ENCODE data around the gene FAM174C.
A peak's percentile ranks its signal among the peaks of the same experiment; 100 is the strongest.

The FAM174C gene

DNA sequence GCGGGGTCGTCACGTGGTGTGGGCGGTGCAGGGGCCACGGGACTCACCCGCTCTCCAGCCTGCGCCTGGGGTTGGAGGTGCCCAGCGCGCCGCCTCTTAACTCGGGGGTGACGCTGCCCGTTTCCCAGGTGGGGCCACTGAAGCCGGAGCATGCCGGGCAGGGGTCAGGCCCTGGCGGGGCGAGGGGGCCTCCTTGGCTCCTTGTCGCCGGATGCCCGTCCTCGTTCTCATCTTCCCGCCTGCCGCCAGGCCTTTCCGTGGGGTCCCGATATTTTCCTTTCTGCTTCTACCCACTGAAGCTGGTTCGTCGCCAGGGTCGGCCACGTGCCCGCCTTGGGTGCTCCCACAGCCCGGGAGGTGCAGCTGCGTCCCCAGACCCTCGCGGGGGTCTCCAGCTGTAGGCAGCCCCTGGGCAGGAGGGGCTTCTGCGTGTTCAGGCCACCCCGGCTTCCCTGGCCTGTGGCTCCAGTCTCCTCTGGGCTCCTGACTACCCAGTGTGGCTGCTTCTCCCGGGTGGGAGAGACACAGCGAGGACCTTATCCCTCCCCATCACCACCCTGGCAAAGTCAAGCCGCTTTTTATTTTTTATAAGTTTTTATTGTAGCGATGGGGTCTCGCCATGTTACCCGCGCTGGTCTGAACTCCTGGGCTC is 772 bp downstream of the FAM174C start:
- DNase-seq, result no peak

DNA sequence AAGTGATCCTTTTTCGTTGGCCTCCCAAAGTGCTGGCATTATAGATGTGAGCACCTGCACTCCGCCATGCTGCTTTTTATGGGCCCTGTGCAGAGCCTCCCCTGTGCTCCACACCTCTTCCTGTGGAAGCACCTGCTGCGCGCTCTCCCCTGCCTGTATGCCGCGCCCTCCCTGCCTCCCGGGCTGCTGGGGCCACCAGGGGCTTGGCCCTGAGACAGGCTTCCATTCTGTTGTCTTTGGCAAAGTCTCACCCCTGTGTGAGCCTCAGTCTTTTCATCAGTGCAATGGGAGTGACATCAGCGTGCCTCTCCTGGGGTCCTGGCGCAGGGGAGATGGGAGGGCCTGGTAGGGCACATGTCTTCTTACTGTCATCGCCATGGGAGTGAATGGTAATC is 1.3 kb downstream of the FAM174C start:
- DNase-seq, result no peak

DNA sequence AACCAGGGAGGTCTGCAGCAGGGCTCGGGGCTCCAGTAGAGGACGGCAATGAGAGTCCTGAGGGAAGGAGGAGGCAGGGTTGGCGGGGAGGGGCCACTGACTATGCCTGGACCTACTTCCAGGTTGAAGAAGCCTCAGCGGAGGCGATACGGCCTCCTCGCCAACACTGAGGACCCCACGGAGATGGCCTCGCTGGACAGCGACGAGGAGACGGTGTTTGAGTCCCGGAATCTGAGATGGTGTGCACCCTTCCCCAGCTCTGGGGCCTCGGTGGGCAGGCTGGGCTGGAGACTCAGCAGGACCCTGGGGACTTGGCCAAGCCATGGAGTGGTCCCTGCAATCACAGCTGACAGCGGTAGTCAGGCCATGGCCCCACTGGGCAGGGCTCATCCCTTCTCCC is 1.7 kb downstream of the FAM174C start:
- no peak for DNase-seq

DNA sequence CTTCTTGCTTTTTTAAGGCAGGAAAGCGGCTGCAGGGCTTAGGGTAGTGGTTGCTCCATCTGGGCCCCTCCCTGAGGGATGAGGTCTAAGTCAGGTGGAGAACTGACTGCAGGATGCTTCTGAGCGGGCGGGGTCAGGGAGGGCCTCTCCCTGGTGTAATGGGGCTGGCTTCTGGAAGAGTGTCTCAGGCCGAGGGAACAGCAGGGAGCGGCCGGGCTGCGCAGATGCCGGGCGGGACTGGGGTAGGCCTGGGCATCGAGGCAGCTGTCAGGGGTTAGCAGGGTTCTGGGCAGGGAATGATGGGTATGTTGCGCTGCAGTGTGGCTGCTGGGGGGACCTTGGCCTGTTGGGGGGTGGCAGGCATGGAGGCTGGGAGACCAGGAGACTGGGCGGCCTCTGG is 2.7 kb downstream of the FAM174C start:
- DNase-seq, result no peak

DNA sequence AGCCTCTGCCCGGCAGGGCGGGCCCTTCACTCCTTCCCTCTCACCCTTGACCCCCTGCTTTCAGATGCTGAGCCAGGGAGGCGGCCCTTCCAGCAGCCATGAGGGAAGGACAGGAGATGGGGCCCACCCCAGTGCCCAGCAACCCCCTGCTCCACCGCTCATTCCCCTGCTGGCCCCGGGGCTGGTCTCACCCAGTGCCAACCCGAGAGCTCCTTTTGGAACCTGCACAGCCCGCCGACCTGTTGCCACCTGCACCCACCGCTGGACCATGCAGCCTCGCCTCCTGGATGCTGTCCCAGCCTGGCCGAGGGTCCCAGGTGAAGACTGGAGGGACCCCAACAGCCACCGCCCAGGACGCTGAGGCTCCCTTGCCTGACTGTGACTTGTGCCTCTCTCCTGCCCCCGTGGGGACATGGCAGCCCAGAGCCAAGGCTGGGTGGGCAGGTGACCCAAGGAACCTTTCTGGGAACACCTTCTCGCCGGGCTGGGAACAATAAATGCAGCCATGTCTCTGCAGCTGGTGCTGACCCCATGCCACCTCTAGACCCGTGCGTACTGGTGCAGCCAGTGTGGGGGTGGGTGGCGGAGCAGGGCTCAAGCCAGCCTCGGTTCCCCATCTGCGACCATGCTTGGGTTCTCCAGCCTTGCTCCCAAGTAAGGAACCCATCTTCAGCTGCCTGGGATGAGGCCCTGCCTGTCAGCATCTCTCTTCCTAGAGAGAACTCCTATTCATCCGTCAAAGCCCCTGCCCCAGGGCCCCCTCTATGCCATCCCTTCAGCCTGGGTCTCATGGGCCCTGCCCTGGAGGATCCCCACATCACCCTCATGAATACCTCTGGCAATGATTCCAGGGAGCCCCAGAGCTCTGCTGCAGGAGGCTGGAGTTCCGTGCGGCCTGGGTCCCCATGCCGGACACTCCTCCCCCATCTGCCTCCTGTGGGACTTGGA is 3.7 kb downstream of the FAM174C start:
- no peak for DNase-seq

DNA sequence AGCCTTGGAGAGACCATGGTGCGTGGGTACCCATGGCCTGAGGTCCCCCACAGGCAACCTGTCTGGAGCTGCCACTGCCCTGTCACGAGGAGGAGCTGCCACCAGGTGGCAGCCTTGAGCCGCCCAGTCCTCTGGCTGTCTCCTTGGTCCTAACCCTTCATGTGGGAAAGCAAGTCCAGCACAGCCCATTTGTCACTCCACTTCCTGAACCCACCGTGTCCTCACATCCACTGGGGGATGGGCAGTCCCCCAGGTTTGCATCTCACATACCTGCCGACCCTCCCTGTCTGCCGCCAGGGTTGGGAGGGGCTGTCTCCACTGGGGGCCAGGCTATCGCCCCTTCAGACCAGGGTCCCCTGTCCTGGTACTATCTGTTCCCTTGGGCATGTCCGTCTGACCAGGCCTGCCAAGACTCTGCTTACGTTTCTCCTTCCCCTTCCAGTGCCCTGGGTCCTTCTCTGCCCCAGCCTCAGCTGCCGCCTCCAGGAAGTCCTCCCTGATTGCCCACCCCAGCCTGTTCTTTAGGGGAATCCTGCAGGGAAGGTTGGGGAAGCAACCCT is 4.5 kb downstream of the FAM174C start:
- peak; percentile 84 for DNase-seq

DNA sequence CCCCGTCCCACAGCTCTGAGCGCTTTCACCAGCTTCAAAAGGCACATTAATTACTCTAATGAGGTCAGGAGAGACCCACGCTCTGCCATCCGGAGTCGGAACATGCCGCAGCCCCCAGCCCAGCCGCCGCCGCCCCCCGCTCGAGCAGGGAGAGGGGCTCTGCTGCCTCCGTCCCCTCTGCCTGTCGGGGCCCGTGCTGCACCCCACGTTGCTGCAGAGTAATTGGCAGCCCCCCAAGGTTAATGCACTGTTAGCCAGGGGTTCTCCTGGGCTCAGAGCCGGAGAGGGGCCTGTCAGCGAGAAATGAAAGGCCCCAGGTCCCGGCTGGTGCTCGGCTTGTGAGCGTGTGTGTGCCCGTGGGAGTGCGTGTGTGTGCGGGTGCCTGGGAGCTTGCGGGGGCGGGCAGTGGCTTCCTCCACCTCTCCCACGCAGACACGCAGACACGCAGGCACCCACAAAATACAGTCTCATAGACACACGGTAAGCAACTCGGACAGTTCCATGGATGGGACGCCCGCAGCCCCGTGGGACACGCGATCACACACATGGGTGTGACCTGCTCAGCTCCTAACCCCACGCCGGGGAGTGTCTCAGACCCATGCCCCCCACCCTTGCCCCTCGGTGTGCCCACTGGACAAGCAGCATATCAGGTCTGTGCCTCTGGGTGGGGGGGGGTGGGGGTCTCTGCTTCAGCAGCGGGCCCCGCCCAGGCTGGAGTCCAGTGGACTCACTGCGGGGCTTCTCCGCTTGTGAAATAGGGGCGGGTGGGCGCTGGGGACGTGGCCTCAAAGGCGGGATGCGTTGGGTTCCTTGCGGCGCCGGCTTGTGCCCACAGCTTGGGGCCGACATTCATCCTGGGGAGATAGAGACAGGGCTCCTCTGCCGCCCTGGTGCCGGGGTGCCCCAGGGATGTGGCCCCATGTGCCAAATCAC is 5.6 kb downstream of the FAM174C start:
- DNase-seq, result no peak

DNA sequence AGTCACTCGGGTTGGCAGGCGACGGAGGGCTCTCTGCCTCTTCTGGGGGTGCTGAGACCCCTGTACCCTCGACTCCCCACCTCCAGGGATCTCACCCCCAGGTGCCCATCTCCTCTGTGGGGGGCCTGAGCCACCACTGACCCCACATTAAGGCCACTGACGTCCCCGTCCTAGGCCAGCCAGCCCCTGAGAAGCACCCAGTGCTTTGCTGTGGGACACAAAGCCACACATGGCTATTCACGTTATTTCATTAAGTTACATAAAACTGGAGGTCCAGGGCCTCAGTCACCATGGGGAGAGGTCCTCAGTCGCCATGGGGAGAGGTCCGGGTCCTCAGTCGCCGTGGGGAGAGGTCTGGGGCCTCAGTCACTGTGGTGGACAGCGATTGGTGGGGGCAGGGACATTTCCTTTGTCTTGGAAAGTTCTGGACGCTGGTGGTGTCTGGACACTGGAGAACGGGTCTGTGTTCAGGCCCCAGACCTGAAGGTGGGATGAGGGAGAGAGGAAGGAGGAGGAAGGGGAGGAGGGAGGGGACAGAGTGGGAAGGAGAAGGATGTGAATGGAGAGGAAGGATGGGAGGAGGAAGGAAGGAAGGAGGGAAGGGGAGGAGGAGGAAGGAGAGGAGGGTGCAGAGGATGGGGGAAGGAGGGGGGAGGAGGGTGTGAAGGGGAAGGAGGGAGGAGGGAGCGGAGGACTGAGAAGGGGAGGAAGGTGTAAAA is 6.4 kb downstream of the FAM174C start:
- DNase-seq, result no peak

DNA sequence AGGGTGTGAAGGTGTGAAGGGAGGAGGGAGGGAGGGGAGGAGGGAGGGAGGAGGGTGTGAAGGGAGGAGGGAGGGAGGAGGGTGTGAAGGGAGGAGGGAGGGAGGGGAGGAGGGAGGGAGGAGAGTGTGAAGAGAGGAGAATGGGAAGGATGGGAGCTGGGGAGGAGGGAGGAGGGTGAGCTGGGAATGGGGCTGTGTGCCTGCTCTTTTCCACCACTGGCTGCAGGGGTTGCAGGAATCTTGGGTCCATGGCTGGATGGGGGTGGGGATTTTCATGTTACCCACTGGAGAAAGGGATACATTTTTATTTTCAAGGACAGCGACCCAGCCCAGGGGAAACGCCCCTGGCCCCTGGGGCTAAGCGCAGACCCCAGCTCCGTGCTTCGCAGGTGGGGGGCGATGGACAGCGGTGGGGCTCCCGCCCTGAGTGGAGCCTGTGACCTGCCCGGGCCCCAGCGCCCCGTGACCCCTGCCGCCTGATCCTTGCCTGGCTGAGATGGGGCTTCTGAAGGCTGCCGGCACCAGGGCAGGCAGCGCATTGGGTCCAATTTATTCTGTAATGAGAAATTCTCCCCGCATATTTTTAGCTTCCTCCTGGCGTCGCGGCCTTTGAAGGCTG is 7.4 kb downstream of the FAM174C start:
- DNase-seq, result no peak

DNA sequence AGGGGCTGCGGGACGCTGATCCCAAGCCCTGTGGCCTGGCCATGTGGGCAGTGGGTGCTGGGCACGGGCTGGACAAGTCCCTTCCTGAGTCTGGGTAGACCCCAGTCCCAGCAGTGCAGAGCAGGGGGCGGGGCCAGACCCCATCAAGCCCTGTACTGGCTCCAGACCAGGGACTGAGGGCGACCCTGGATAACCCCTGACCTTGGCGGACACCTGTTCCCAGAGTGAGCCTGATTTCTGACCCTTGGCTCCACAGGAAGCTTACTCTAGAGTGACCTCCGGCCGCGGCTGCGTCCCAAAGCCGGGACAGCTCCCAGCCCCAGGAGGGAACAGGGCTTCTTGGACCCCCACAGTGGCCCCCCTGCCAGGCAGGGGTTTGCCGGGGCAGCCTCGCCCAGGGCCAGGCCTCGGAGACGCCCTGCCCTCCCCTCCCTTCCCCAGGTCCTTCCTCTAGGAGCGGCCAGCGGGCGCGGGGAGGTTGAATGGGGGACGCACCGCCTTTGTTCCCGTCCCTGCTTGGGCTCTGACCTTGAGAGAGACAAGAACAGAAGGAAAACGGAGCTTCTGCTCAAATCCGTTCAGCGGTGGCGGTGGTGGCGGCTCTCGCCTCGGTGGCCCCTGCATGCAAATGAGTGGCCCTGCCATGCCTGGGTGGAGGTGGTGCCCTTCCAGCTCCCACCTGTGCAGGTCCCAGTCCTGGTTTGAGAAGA is 8.0 kb downstream of the FAM174C start:
- no peak for DNase-seq

DNA sequence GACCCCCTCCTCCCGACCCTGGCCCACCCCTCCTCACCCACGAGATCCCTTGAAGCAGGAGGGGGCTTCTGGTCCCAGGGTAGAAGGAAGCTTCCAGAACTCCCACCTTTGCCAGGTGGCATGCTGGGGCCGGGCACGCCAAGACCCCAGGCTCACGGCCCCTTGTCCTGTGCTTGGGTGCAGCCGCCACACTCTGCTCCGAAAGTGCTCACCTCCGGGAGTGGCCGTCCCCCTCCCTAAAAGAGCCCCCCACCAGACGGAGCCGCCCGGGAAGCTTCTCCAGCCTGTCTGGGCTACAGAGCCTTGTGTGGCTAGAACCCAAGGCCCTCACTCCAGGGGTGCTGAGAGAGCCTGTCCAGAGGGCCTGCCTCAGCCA is 8.6 kb downstream of the FAM174C start:
- no peak for DNase-seq

DNA sequence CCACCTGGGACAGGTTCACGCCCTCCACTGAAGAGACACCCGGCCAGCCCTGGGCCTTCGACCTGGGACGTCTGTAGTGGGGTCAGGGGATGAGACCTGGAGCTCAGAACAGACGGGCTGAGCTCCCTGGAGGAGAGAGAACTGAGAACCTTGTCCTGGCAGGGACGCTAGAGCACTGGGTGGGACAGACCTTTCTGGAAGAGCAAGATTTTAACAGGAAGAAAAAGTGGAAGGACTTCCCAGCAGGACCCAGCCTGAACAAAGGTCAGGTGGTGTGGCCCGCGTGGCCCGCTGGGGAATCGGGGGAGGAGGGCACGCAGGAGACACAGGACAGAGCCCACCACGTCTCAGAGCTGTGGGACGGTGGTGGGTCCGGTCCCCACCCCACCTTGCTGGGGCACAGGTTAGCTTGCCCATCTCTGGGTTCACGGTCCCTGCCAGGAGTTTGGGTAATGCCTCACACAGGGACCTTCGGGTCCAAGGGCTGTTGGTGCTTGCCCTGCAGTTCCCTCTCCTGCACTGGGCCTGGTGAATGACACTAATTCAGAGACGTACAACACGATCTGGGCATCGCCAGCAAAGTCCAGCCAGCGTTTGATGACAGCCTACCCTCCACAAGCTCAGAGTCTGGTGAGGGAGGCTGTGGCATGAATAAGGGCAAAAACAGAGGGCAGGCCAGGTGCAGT is 9.1 kb downstream of the FAM174C start:
- no peak for DNase-seq

DNA sequence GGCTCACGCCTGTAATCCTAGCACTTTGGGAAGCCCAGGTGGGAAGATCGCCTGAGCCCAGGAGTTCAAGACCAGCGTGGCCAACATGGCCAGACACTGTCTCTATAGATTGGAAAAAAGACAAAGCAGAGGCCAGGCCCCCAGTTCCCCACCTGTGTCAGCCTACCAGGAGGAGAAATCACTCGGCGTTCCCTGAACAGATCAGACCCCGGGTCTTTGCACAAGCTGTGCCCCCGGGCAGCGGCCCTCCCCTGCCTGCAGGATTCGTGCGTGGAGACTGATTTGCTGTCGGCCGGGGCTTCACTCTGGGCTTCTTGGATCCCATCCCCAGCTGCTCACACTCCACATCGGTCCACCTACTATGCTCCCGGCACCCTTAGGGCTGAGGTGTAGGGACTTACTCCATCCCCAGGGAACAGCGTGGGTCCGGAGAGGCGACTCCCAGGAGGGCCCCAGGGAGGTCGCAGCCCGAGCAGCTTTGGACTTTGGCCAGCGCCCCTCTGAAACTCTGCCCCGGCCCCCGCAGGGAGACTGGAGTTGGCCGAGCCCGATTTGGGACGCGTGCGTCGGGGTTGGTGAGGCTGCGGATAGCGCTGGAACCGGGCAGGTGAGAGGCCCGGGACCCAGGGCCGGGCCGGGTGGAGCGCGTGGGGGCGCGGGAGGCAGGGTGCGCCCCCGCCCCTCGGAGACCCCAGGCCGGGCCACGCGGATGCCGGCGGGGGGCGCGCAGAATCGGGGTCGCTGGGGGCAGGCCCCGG is 9.8 kb downstream of the FAM174C start:
- no peak for DNase-seq

DNA sequence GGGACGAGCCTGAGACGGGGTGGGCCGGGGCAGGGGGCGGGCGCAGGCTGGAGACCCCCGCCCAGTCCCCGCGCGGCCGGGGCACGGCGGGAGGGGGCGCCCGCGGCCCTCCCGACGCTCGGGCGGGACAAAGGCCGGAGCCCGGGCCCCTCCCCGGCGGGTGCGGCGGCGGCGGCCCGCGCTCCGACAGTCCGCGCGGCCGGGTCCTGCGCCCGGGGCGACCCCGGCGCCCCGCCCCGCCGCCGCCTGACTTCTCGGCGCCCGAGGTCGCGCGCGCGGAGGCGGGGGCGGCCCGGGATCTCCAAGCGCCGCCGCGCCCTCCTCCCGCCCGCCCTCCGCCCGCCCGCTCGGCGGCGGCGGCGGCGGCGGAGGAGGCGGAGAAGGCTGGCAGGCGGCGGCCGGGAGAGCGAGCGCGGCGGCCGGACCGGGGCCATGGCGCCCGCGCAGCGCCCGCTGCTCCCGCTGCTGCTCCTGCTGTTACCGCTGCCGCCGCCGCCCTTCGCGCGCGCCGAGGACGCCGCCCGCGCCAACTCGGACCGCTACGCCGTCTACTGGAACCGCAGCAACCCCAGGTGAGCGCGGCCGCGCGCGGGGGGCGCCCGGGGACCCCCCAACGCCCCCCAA is 10.5 kb downstream of the FAM174C start, which contains the start of gene EFNA2:
Gene EFNA2 (plus strand): TSS at position 137 of the 624 bp plus-strand sequence. CDS start 296 bp downstream, at position 433.
- no peak for DNase-seq

DNA sequence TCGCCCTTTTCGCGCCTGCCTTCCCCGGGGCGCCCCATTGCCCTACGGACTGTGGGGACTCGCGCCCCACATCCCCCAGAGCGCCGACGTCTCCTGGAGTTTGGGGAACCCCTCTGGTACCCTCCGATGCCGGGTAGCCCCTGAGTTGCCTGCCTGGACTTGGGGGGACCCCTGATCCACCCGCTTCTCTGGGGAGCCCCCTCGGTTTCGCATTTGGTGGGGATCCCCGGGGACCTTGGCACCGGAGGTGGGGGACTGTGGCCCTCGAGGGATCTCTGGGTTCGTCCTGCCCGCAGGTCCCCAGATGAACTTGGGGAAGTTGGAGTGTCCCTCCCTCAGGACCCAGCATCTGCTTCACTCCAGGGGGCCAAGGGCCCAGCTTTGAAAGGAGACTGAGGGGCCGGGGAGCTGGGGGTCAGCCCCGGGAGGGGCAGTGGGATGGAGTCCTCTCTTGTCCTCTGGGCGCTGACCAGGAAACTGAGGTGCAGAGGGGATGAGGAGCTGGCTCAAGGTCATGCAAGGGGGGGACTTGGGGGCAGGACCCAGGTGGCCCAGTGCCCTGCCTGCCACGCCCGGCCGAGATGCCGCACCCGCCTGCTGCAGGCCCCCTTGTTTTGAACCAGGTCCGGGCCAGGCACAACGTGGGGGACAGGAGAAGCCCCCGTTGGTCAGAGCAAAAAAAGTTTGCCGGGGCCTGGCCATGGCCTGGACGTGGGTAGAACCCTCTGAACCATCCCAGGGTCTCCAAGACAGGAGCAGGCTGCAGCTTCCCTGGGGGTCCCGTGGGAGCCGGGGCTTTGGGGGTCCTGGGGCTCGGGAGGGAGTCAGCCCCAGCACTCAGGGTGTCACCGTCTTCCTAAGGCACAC is 11.4 kb downstream of the FAM174C start:
- no peak for DNase-seq

DNA sequence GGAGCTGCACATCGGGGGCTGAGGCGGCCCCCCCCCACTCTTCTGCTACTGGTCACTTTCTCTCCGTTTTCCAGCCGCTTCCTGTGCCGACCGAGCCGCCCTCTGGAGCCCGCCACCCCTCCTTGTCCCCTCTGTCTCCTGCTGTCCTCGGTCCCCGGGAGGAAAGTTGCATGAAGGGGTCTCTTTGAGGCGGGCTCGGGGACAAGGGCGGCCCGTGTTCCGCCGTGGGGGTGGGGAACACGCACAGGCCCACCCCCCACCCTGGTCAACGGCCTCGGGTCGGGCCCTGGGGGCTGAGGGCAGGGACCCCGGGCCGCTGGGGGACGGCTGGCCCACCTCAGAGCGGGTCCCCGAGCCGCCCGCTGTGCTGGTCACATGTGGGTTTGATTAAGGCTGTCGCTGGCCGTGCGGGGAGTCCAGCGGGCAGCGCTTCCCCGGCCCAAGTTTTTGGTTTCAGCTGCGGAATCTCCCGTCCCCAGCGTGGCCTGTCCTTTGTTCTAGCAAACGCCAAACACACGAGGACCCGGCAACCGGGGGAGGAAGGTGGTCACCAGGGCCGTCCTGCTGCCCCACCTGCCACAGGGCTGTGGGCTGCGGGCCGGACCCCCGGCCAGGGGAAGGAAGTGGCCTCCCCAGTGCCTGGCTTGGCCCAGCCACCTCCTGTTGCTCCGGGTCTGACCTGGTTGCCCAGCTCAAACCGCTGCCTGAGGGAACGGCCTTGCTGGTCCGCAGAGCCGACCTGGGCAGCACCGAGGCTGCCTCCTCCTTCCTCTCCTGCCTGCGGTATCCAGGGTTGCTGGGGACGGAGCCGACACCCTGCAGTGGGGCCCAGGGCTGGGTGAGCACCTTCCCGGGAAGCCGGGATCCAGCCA is 12.3 kb downstream of the FAM174C start:
- DNase-seq, result no peak

DNA sequence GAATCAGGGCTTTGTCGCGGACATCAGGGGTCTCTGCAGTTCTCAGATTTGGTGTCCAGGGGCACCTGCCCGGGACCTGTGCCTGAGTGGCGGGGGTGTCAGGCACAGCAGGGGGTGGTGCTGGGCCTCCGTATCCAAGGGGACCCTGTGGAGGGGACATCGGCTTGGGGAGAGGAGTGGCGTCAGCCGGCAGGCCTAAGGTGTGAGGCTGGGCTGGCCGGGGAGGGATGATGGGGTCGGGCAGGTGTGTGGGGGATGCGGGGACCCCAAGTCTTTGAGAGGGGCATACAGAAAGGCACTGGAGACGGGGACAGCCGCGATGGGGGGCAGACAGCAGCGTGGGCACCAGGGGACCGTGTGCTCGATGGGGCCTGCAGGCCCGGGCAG is 12.9 kb downstream of the FAM174C start:
- DNase-seq, result no peak
